ENCODE data around the gene TRPV4.

The TRPV4 gene

GRCh38 chr12:109808876-109809646 lies 24.1 kb downstream of the TRPV4 start:
- DNase-seq (ENCODE audit: extremely low read depth in 1 of 2, low read depth in 1 of 2), result no peak

GRCh38 chr12:109807954-109808643 lies 25.1 kb downstream of the TRPV4 start:
- no peak for DNase-seq (ENCODE audit: extremely low read depth in 1 of 2, low read depth in 1 of 2)

- peak; percentile 31 to 46 for DNase-seq (ENCODE audit: extremely low read depth in 1 of 2, low read depth in 1 of 2)
Measured at GRCh38 chr12:109804820-109805761, 28.1 kb downstream of the TRPV4 start.

GRCh38 chr12:109803678-109804077 lies 29.5 kb downstream of the TRPV4 start:
- DNase-seq (ENCODE audit: extremely low read depth in 1 of 2, low read depth in 1 of 2), result no peak

- DNase-seq (ENCODE audit: extremely low read depth in 1 of 2, low read depth in 1 of 2), result no peak
Measured at GRCh38 chr12:109802828-109803227, 30.4 kb downstream of the TRPV4 start.

GRCh38 chr12:109800536-109800935 lies 32.7 kb downstream of the TRPV4 start:
- DNase-seq (ENCODE audit: extremely low read depth in 1 of 2, low read depth in 1 of 2), result no peak

- no peak for DNase-seq (ENCODE audit: extremely low read depth in 1 of 2, low read depth in 1 of 2)
Measured at GRCh38 chr12:109798691-109799090, 34.5 kb downstream of the TRPV4 start.

- DNase-seq (ENCODE audit: extremely low read depth in 1 of 2, low read depth in 1 of 2), result no peak
Measured at GRCh38 chr12:109797905-109798669, 35.1 kb downstream of the TRPV4 start.

GRCh38 chr12:109796057-109796456 lies 37.1 kb downstream of the TRPV4 start:
- DNase-seq (ENCODE audit: extremely low read depth in 1 of 2, low read depth in 1 of 2), result no peak

- DNase-seq (ENCODE audit: extremely low read depth in 1 of 2, low read depth in 1 of 2), result no peak
Measured at GRCh38 chr12:109795023-109795422, 38.2 kb downstream of the TRPV4 start.

GRCh38 chr12:109793826-109794501 lies 39.2 kb downstream of the TRPV4 start:
- no peak for DNase-seq (ENCODE audit: extremely low read depth in 1 of 2, low read depth in 1 of 2)

- DNase-seq (ENCODE audit: extremely low read depth in 1 of 2, low read depth in 1 of 2), result no peak
Measured at GRCh38 chr12:109793411-109793810, 39.8 kb downstream of the TRPV4 start.

GRCh38 chr12:109792992-109793391 lies 40.2 kb downstream of the TRPV4 start:
- no peak for DNase-seq (ENCODE audit: extremely low read depth in 1 of 2, low read depth in 1 of 2)

- no peak for DNase-seq (ENCODE audit: extremely low read depth in 1 of 2, low read depth in 1 of 2)
Measured at GRCh38 chr12:109789526-109790048, 43.6 kb downstream of the TRPV4 start.

- DNase-seq (ENCODE audit: extremely low read depth in 1 of 2, low read depth in 1 of 2), result no peak
Measured at GRCh38 chr12:109786799-109787198, 46.4 kb downstream of the TRPV4 start.

- DNase-seq (ENCODE audit: extremely low read depth in 1 of 2, low read depth in 1 of 2), result no peak
Measured at GRCh38 chr12:109785854-109786253, 47.3 kb downstream of the TRPV4 start.

- DNase-seq (ENCODE audit: extremely low read depth in 1 of 2, low read depth in 1 of 2), result no peak
Measured at GRCh38 chr12:109783965-109784244, 49.3 kb downstream of the TRPV4 start.

GRCh38 chr12:109783135-109783964 lies 49.8 kb downstream of the TRPV4 start:
- DNase-seq (ENCODE audit: extremely low read depth in 1 of 2, low read depth in 1 of 2), result no peak

GRCh38 chr12:109782326-109782703 lies 50.9 kb downstream of the TRPV4 start:
- no peak for DNase-seq (ENCODE audit: extremely low read depth in 1 of 2, low read depth in 1 of 2)

All from activated CD8-positive, alpha-beta memory T cell treated with anti-CD3 and anti-CD28 coated beads for 1 hour (primary cell).